NCI-H1694 treated with DMSO at 0.1 percent for 48 hours (cell line): ENCODE results near the gene EFNA2.

Source experiments
- DNase-seq: peaks from one replicate; lab custom pipeline; 2025; lab: John Stamatoyannopoulos, UW

The EFNA2 gene

GRCh38 chr19:1249298-1249989, 36.2 kb upstream of the EFNA2 start:
- peak; percentile 82 for DNase-seq

- DNase-seq, result no peak
Observed at GRCh38 chr19:1249990-1250436, 35.7 kb upstream of the EFNA2 start.

- DNase-seq, result peak; percentile 26
Observed at GRCh38 chr19:1250437-1251260, 35.0 kb upstream of the EFNA2 start.

DNA sequence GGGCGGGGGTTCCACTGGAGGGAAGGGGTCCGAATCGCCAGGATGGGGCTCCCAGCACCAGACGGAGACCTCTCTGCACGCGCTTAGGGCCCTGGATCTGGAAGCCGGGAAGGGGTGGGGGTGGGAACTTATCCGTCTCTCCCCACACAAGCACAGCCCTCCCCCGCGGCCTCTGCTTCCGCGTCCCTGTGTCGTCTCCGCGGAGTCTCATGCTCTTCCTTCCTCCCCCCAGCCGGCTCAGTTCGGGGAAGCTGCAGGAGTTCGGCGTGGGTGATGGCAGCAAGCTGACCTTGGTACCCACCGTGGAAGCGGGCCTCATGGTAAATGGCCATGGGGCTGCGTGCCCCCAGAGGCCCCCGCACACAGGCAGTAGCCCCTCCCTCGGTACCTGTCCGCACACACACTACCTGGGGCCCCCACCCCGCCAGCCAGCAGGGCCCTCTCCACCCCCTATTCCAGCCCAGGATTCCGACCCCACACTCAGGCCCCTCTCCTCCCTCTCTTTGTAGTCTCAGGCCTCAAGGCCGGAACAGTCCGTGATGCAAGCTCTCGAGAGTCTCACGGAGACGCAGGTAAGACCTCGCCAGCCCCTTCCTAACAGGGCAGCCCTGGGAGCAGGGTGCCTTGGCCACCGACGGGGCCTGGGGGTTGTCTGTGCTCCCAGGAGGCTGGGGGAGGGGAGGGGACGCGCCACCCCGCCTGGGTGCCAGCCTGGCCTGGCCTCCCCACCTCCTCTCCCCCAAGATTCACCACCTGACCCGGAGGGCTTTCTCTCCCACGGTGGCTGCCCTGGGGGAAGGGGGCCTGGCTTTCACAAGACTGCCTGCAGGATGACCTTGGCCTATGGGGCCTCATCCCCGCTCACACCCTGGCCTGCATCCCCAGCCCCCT, 34.1 kb upstream of the EFNA2 start:
- DNase-seq, result peak; percentile 7

DNA sequence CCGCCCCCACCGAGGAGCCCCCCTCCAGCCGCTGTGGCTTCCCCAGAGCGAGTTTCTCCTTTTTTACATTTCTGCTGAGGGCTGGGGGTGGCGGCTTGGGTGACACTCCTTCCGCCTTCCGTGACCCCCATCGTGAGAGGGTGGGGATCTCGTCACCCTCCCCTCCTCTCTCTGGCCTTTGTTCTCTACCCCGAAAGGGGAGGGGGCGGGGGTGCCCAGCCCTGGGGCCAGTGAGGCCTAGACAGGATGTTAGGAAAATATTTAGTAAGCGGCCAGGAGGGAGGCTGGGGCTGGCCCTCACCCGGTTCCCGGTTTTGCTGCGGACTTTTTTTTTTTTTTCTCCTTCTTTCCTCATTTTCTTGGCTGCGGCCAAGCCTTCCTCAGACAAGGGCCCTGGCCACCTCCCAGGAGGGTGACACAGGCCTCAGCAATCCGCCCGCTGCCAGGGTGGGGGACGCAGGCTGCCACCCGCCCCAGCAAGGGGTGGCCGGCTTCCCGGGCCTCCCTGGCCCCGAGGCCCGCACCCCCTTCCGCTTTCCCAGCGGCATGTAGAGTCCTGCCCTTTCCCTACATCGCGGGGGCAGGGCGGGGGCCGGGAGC, 33.4 kb upstream of the EFNA2 start:
- DNase-seq, result no peak

- DNase-seq, result peak; percentile 57
Observed at GRCh38 chr19:1252821-1253513, 32.7 kb upstream of the EFNA2 start.

DNA sequence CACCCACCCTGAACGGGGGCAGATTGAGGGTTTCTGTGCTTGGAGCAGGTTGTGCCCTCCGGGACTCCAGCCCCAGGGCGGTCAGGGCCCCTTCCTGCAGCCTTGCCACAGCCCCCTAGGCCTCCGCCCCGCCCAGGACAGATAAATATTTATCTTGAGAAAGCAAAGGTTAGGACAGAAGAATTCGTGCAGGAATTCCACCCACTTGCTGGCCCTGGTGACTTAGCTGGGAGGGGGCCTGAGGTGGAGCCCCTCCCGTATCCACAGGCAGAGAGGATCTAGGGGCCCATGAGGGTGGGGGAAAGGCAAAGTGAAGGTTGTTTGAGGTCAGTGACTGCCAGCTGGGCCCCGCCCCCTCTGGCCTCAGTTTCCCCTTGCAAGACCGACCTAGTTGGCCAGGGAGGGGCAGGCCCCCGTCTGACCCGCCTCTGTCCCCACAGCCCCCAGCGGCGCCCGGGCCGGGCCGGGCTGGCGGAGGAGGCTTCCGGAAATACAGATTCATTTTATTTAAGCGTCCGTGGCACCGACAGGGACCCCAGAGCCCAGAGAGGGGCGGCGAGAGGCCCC, 32.1 kb upstream of the EFNA2 start:
- no peak for DNase-seq

DNA sequence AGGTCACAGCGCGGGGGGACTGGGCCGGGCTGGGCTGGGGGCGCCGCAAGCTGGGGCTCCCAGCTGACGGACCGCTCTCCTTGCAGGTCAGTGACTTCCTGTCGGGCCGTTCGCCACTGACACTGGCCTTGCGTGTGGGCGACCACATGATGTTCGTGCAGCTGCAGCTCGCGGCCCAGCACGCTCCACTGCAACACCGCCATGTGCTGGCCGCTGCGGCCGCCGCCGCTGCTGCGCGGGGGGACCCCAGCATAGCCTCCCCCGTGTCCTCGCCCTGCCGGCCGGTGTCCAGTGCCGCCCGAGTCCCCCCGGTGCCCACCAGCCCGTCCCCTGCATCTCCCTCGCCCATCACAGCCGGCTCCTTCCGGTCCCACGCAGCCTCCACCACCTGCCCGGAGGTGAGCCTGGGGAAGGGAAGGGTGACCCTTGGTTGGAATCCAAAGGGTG, 31.6 kb upstream of the EFNA2 start:
- no peak for DNase-seq

- no peak for DNase-seq
Observed at GRCh38 chr19:1254530-1255185, 31.0 kb upstream of the EFNA2 start.

- no peak for DNase-seq
Observed at GRCh38 chr19:1255186-1256161, 30.2 kb upstream of the EFNA2 start.

GRCh38 chr19:1256646-1257474, 28.8 kb upstream of the EFNA2 start:
- DNase-seq, result no peak

DNA sequence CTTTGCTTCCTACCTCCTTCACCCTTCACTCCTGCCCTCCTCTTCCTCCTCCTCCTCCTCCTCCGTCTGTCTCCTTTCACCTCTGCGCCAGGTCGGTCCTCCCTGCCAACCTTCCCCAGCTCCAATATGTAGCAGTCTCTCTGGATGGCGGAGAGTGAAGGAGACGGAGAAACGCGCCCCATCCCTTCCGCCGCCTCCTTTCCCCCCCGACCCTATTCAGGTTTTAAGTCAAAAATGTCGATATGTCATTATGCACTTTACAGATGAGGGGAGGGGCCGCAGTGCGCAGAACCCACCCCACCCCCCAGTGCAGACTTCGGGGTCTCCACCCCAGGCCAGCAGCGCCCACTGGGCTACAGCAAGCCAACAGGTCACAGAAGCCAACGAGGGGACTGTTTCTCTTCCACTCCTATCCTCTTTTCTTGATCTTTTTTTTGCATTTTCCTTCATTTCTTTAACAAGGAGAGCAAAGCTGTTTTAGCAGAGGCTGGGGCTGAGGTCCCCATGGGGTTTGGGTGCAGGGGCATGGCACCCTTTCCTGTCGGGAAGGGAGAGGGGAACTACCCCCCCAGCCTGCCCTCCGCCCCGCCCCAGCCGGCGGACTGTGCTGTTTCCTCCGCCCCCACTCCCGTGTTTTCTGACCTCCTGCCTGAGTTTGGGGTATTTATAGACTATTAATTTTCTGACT, 28.1 kb upstream of the EFNA2 start:
- DNase-seq, result no peak

DNA sequence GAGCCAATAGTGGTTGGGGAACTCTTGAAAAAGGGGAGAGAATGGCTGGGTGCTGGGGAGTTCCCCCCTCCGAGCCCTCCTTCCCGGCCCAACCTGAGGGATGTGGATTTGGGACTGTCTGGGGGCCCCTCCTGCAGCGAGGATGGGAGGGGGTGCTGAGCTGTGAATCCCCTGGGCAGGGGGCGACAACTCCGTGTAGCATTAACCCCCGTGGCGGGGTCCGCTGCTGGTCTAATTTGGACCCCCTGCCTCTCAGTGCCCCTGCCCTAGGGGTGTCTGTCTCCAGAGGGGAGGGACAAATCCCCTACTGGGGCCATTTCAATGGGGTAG, 27.5 kb upstream of the EFNA2 start:
- DNase-seq, result no peak

DNA sequence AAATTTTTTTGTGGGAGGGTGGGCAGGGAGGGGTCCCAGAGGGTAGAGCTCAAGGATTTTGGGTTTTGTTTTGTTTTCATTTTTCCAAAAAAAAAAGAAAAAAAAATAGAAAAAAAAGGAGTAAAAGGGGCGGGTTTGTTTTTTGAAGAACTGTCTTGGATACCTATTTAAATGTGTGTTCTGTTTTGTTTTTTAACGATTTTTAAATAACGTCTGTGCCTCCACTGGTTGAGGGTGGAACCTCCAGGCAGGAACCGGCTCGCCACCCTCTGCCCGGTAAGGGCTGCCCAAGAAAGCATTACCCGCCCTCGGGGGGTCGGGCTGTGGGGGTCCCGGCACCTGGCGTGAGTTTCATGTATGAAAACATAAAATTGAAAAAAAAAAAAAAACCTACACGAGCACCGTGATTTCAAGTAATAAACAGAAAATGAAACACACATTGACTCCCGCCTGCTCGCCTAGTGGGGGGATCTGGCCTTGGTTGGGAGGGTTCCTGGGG, 26.9 kb upstream of the EFNA2 start:
- no peak for DNase-seq

GRCh38 chr19:1259206-1259875, 26.3 kb upstream of the EFNA2 start:
- DNase-seq, result no peak

- DNase-seq, result no peak
Observed at GRCh38 chr19:1259876-1260748, 25.6 kb upstream of the EFNA2 start.
